ENCODE measurements around the gene ASB8. TPM values are rescaled to one million over a fixed set of nuclear protein-coding genes. Genes with fewer than 3 reads are reported as not detected.
A peak's percentile ranks its signal among the peaks of the same experiment; 100 is the strongest.

ASB8 gene
- total and polyA plus RNA-seq, 9 of the 15 experiments (the other 6 are each of a cell fraction or from before 2014, with no cell fraction given) = 13.3 to 29.0 (median 19.6) TPM

DNA sequence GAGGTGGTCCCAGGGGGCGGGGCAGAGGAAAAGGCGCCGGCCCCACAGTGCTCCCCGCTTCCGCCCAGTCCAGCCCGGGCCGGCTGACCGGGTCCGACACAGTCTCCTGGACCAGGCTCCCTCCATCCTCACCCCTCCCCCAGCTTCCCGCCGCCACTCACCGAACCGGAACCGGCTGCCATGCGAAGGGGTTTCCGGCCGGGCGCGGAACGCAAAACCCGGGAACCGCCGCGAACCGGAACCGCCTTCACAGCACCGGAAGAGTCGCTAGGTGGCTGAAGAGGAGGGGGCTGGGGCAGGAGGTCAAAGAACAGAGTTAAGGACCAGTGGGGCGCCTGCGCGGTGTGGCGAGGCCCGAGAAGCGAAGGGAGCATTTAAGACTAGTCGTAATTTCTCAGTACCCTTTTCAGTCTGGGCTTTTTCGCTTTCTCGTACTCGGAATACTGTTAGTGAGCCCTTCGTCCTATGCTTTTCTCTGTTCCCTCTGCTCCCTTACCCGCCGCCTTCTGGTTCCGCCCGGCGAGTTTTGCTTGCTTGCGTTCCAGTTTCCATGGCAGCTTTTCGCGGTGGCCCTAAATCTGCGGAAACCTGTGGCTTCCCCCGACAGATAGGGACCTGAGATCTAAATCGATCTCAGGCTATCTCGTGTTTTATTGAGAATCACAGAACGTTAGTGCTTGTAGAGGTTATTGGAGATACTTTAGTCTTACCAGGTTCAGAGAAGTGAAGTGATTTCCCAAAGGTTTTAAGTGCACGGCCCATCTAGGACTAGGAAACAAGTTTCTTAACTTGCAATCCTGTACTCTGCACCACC is 51.2 kb downstream of the ASB8 start, which contains the start of gene SENP1 (continued):
- TF ChIP-seq, protein P1, sequence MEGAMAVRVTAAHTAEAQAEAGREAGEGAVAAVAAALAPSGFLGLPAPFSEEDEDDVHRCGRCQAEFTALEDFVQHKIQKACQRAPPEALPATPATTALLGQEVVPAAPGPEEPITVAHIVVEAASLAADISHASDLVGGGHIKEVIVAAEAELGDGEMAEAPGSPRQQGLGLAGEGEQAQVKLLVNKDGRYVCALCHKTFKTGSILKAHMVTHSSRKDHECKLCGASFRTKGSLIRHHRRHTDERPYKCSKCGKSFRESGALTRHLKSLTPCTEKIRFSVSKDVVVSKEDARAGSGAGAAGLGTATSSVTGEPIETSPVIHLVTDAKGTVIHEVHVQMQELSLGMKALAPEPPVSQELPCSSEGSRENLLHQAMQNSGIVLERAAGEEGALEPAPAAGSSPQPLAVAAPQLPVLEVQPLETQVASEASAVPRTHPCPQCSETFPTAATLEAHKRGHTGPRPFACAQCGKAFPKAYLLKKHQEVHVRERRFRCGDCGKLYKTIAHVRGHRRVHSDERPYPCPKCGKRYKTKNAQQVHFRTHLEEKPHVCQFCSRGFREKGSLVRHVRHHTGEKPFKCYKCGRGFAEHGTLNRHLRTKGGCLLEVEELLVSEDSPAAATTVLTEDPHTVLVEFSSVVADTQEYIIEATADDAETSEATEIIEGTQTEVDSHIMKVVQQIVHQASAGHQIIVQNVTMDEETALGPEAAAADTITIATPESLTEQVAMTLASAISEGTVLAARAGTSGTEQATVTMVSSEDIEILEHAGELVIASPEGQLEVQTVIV (CRISPR knock-in tag; IDR thresholded peaks at IDR 0.05; ENCODE audit: borderline replicate concordance) = peak; percentile 88
- TF ChIP-seq ZNF717 (CRISPR knock-in tag; IDR thresholded peaks at IDR 0.05) = no peak
- no peak for TF ChIP-seq HDAC6 (IDR thresholded peaks at IDR 0.05; ENCODE audit: low read depth, low read length)
- TF ChIP-seq NCOA2 (IDR thresholded peaks at IDR 0.05; ENCODE audit: partially characterized antibody in 2 of 2) = peak in 1 of 2 experiments; percentile 53
- TF ChIP-seq LEF1 (IDR thresholded peaks at IDR 0.05) = peak; percentile 71; the same call in 1 of the 2 replicates
- no peak for TF ChIP-seq KLF16 (IDR thresholded peaks at IDR 0.05)
- no peak for TF ChIP-seq E2F3 (CRISPR knock-in tag; IDR thresholded peaks at IDR 0.05)
- TF ChIP-seq ZBTB17 (CRISPR knock-in tag; IDR thresholded peaks at IDR 0.05) = no peak
- TF ChIP-seq HLTF (IDR thresholded peaks at IDR 0.05) = peak; percentile 88
- peak; percentile 23; the same call in 1 of the 2 replicates for TF ChIP-seq JUN (IDR thresholded peaks at IDR 0.05; ENCODE audit: borderline replicate concordance, low read depth, low read length)
- no peak; the same call in 1 of the 2 replicates for TF ChIP-seq JUN (CRISPR knock-in tag; IDR thresholded peaks at IDR 0.05; ENCODE audit: borderline replicate concordance)
- TF ChIP-seq ZNF3 (CRISPR knock-in tag; IDR thresholded peaks at IDR 0.05) = peak; percentile 68; the same call in 1 of the 2 replicates
- TF ChIP-seq GTF2A2 (tag; IDR thresholded peaks at IDR 0.05) = peak; percentile 81
- no peak for TF ChIP-seq SMARCA5 (IDR thresholded peaks at IDR 0.05)
- no peak for TF ChIP-seq BCL6 (CRISPR knock-in tag; IDR thresholded peaks at IDR 0.05)
- no peak for TF ChIP-seq XRCC3 (IDR thresholded peaks at IDR 0.05)
- TF ChIP-seq BRF2 (IDR thresholded peaks at IDR 0.05; ENCODE audit: borderline replicate concordance, insufficient read depth, insufficient read length) = no peak
- no peak for TF ChIP-seq CHD1 (IDR thresholded peaks at IDR 0.05; ENCODE audit: low read length)
- TF ChIP-seq USF1 (CRISPR knock-in tag; IDR thresholded peaks at IDR 0.05) = no peak
- no peak for TF ChIP-seq MAFG (tag; conservative IDR thresholded peaks at IDR 0.05)
- peak; percentile 59; the same call in 1 of the 2 replicates for TF ChIP-seq NKRF (IDR thresholded peaks at IDR 0.05; ENCODE audit: borderline replicate concordance)
- TF ChIP-seq TBL1XR1 (IDR thresholded peaks at IDR 0.05; ENCODE audit: low read length in 2 of 2) = peak in 1 of 2 experiments; percentile 53; a peak in 1 of 4 replicates
- peak; percentile 86 to 88 for TF ChIP-seq NRF1 (conservative IDR thresholded peaks at IDR 0.05 in 1 of 2, IDR thresholded peaks at IDR 0.05 in 1 of 2)
- TF ChIP-seq ZNF143 (CRISPR knock-in tag; IDR thresholded peaks at IDR 0.05) = 0 out of 2 replicates have a peak, but pooled peaks have one; percentile 9
